K562 (cell line): ENCODE results near the gene VEZF1. TPM values are rescaled to one million over a fixed set of nuclear protein-coding genes. Genes with fewer than 3 reads are reported as not detected.
"Not testable (repeated sequence)": the region's sequence is repeated elsewhere in the genome, so short reads cannot be mapped to it uniquely, and the experiment has no call there.

Experiments used
- ATAC-seq: fragments of 200-7000 bp; cut with Tn5 transposase; 3 replicates; pipeline ENCODE4 v1.9.1; 2020; ENCODE audit warnings: moderate library complexity
- BruUV-seq: library from RNA; stranded (reverse); fragments of 400-500 nt; replicated peaks from 2 replicates; lab custom pipeline; 2021; lab: Mats Ljungman, UMichigan
- CTCF ChIA-PET: fragments of 300-600 bp; formaldehyde crosslinking; extraction: SDS; loops from one replicate; lab custom pipeline; 2021; ENCODE audit warnings: low intra/inter-chr PET ratio; lab: Yijun Ruan, JAX
- POLR2A ChIA-PET: fragments of 300-600, 350-650 bp; sonication (Branson Sonifier 250); formaldehyde crosslinking; extraction: SDS; loops from one replicate; lab custom pipeline; 2021; ENCODE audit warnings: antibody characterized with exemption, inconsistent platforms; lab: Yijun Ruan, JAX
- DNase-seq, 4 experiments: peaks; one replicate each; pipeline versions ENCODE4 v3.0.0 to v3.0.0-alpha.2; 2011 to 2018; ENCODE audit warnings: low spot score in 3 of 4, mixed read lengths in 3 of 4; ENCODE audit errors: extremely low read depth in 1 of 4
- FAIRE-seq: peaks from 2 replicates; lab custom pipeline; 2011; peaks lifted over from hg19 to GRCh38; lab: Jason Lieb, UNC
- H2AFZ ChIP-seq: 2 replicates; pipeline ENCODE4 v1.6.0; 2011; ENCODE audit warnings: low read depth, low read length, control low read depth, inconsistent platforms
- H3K27ac ChIP-seq: fragments of 200-600 bp; 3 replicates; pipeline ENCODE4 v1.8.0; 2011; ENCODE audit warnings: low read depth, mild to moderate bottlenecking, control low read depth, inconsistent platforms, low read length, moderate library complexity, mixed read lengths; ENCODE audit errors: extremely low read depth
- H3K27me3 ChIP-seq, 2 experiments: fragments of 300-600 bp in 1 of 2; 2 replicates in 1 of 2; 3 replicates in 1 of 2; pipeline versions ENCODE4 v1.6.0 to v1.8.0; 2011; ENCODE audit warnings: inconsistent platforms in 2 of 2, low read length in 2 of 2, mild to moderate bottlenecking in 1 of 2, mixed read lengths in 1 of 2, moderate library complexity in 1 of 2; ENCODE audit not compliant: control insufficient read depth in 2 of 2, insufficient read depth in 2 of 2
- H3K36me3 ChIP-seq: fragments of 300-600 bp; 3 replicates; pipeline ENCODE4 v1.8.0; 2011; ENCODE audit warnings: mild to moderate bottlenecking, low read length, inconsistent platforms; ENCODE audit not compliant: control insufficient read depth, insufficient read depth
- H3K4me1 ChIP-seq, 2 experiments: fragments of 200-600 bp in 1 of 2; replicated peaks in 1 of 2; 2 replicates in 1 of 2; 3 replicates in 1 of 2; pipeline versions ENCODE4 v1.5.1 to v1.8.0; 2011; ENCODE audit warnings: inconsistent platforms in 2 of 2, low read length in 2 of 2, mild to moderate bottlenecking in 1 of 2, mixed read lengths in 1 of 2, moderate library complexity in 1 of 2; ENCODE audit not compliant: control insufficient read depth in 2 of 2, insufficient read depth in 2 of 2
- H3K4me2 ChIP-seq: 2 replicates; pipeline ENCODE4 v1.6.1; 2011; ENCODE audit warnings: low read length, control low read depth, inconsistent platforms, mixed read lengths; ENCODE audit not compliant: insufficient read depth
- H3K4me3 ChIP-seq: fragments of 200-600 bp; sonication (generic), shearing (Covaris generic); 2 replicates; pipeline ENCODE4 v1.5.1; 2016; ENCODE audit warnings: control low read depth, inconsistent platforms
- H3K79me2 ChIP-seq: fragments of 200-600 bp; 3 replicates; pipeline ENCODE4 v1.8.0; 2011; ENCODE audit warnings: low read length, inconsistent platforms; ENCODE audit not compliant: control insufficient read depth, insufficient read depth
- H3K9ac ChIP-seq, 2 experiments: 2 replicates each; pipeline versions ENCODE4 v1.6.0 to v1.6.1; 2011; ENCODE audit warnings: low read depth in 2 of 2, low read length in 2 of 2, control low read depth in 1 of 2, inconsistent platforms in 1 of 2, mild to moderate bottlenecking in 1 of 2, mixed read lengths in 1 of 2; ENCODE audit not compliant: insufficient read depth in 1 of 2
- H3K9me1 ChIP-seq: one replicate; pipeline ENCODE4 v1.6.0; 2011; ENCODE audit warnings: inconsistent platforms, mild to moderate bottlenecking, low read length, moderate library complexity; ENCODE audit not compliant: control insufficient read depth, insufficient read depth
- H3K9me3 ChIP-seq: replicated peaks from 2 replicates; pipeline ENCODE4 v1.5.1; 2011; ENCODE audit warnings: low read depth, low read length, inconsistent platforms; ENCODE audit not compliant: control insufficient read depth, insufficient read depth
- H4K20me1 ChIP-seq: replicated peaks from 2 replicates; pipeline ENCODE4 v1.6.1; 2011; ENCODE audit warnings: low read length, inconsistent platforms, mixed read lengths; ENCODE audit not compliant: control insufficient read depth, insufficient read depth
- ARHGAP35 ChIP-seq: fragments of 450-650 bp; IDR thresholded peaks from 2 replicates; pipeline ENCODE4 v1.6.1; 2018; ENCODE audit not compliant: partially characterized antibody
- CBX2 ChIP-seq: fragments of 200-600 bp; sonication (generic); IDR thresholded peaks from one replicate; pipeline ENCODE4 v1.6.1; 2012; ENCODE audit warnings: mild to moderate bottlenecking, low read length, inconsistent platforms; ENCODE audit not compliant: insufficient read depth, poor library complexity, severe bottlenecking
- EGR1 ChIP-seq: fragments of 450-650 bp; conservative IDR thresholded peaks from 2 replicates; pipeline ENCODE4 v1.6.1; 2017; ENCODE audit warnings: mild to moderate bottlenecking
- FUS ChIP-seq: fragments of 200-400 bp; formaldehyde crosslinking; optimal IDR thresholded peaks from 2 replicates; pipeline ENCODE3; 2017; ENCODE audit warnings: low read depth, low read length
- KDM5B ChIP-seq: fragments of 200-600 bp; sonication (generic); IDR thresholded peaks from 2 replicates; pipeline ENCODE4 v1.6.1; 2012; ENCODE audit warnings: low read depth, mild to moderate bottlenecking, moderate library complexity, low read length, control low read depth, inconsistent platforms; ENCODE audit not compliant: insufficient replicate concordance
- POU5F1 ChIP-seq: fragments of 150-350 bp; IDR thresholded peaks from 2 replicates; pipeline ENCODE4 v1.6.1; 2014; ENCODE audit warnings: borderline replicate concordance, low read length, low read depth, mild to moderate bottlenecking; ENCODE audit not compliant: partially characterized antibody
- ZNF311 ChIP-seq: fragments of 250-450 bp; sonication (Bioruptor Pico); IDR thresholded peaks from 2 replicates; pipeline ENCODE4 v1.4.0; 2020; ENCODE audit warnings: mild to moderate bottlenecking, moderate library complexity
- WGBS: fragments of 100-300 bp; shearing (Covaris generic); methylation state at CpG from one replicate; pipeline ENCODE4 v1.1.6; 2016; ENCODE audit warnings: low coverage, mixed read lengths; ENCODE audit not compliant: insufficient coverage; ENCODE audit errors: missing lambda C conversion rate; 5-methylcytosine and 5-hydroxymethylcytosine counted together
- in situ Hi-C: fragments of 300-500 bp; cut with MboI; formaldehyde crosslinking; loops from 4 replicates; pipeline ENCODE4 v1.15.0; 2018; ENCODE audit warnings: inconsistent platforms, mixed read lengths
- intact Hi-C: fragments of 100-400 bp; cut with micrococcal nuclease; formaldehyde crosslinking; loops from 2 replicates; pipeline ENCODE4 v1.14.2; 2022
- polyA plus RNA-seq, 8 experiments: library from polyadenylated mRNA; depleted of rRNA in 4 of 8; stranded (reverse) in 5 of 8; unstranded in 3 of 8; fragments of >200 nt; fragmentation: Nextera tagmentation in 2 of 8; fragmentation: Illumina TruSeq in 1 of 8; extraction: Ambion mirVana in 2 of 8; extraction: Trizol in 1 of 8; gene quantifications; 2 replicates each; pipeline versions ENCODE4 v1.2.1 to v1.2.3, GENCODE V29; 2011 to 2014; ENCODE audit warnings: inconsistent platforms in 1 of 8, missing spikeins in 1 of 8
- total RNA-seq, 7 experiments: library from RNA; depleted of rRNA in 6 of 7; stranded (reverse); fragments of >200 nt in 6 of 7; fragmentation: Illumina TruSeq in 2 of 7; extraction: Trizol in 2 of 7; gene quantifications; 2 replicates each; pipeline versions ENCODE4 v1.2.1 to v1.2.3, GENCODE V29; 2011 to 2021; ENCODE audit warnings: low replicate concordance in 1 of 7
- TF ChIP-seq, protein P1 (sequence below): fragments of 200-400 bp; formaldehyde crosslinking; IDR thresholded peaks from 2 replicates; pipeline ENCODE4 v1.6.1; 2017; ENCODE audit warnings: mild to moderate bottlenecking, low read depth, low read length, moderate library complexity
- TF ChIP-seq, protein P2 (sequence below): fragments of 450-650 bp; IDR thresholded peaks from 2 replicates; pipeline ENCODE4 v1.6.1; 2017; ENCODE audit warnings: antibody characterized with exemption
- TF ChIP-seq, protein P3 (sequence below): sonication (generic); formaldehyde crosslinking; IDR thresholded peaks from 2 replicates; pipeline ENCODE4 v1.5.0; 2020; ENCODE audit warnings: missing genetic modification reagents

Gene VEZF1
- total and polyA plus RNA-seq, 9 of the 15 experiments (the other 6 are each of a cell fraction or from before 2014, with no cell fraction given): 9.5 to 33.4 (median 22.1) TPM

DNA sequence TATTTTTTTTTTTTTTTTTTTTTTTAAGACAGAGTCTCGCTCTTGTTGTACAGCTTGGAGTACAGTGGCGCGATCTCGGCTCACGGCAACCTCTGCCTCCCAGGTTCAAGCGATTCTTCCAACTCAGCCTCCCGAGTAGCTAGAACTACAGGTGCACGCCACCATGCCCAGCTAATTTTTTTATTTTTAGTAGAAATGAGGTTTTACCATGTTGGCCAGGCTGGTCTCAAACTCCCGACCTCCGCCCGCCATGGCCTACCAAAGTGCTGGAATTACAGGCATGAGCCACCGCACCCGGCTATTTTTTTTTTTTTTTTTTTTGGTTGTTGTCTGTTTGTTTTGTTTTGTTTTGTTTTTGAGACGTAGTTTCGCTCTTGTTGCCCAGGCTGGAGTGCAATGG lies 29.7 kb downstream of the VEZF1 start:
- intact Hi-C loops: not testable (repeated sequence)

DNA sequence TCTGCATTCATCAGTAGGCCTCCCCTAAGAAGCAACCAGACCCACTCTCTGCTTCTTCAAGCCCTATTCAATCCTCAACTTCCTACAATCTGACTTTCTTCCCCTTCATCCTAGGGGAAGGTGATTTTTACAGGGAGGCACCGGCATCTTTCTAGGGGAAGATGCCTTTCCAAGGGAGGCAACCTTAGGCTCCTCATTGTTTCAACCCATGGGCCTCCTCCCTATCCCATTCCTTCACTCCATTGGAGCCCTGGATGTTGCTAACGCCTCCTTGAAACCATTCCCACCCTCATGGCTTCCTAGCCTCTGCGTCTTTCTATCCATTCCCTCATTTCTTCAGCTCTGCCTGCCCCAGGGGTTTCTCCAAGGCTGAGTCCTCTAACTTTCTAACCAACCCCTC lies 30.2 kb downstream of the VEZF1 start:
- DNase-seq: no peak
- no TSS peak for BruUV-seq
- Histone ChIP-seq H3K9me1 (no peaks in the 10 kb centered on the region), H3K79me2 (no peaks in the 10 kb centered on the region), H2AFZ (no peak overlapping the region), H3K4me1 (peaks cover 0 to 13% of the 10 kb centered on the region in 2 experiments; a peak in 3 of 5 replicates), H3K27ac (no peak overlapping the region), H3K9me3 (no peaks in the 10 kb centered on the region), H3K27me3 (peaks cover 36 to 62% of the 10 kb centered on the region in 2 experiments), H3K36me3 (no peaks in the 10 kb centered on the region), H3K4me3 (no peak overlapping the region), H4K20me1 (no peaks in the 10 kb centered on the region), H3K9ac (no peak overlapping the region), H3K4me2 (no peak overlapping the region)
- no peak for ATAC-seq
- WGBS: 16% methylated on average over 3 of the region's 3 CpGs
- intact Hi-C loops (no loop called here), in situ Hi-C loops (no loop called here)
- ChIA-PET CTCF (no interaction called here), POLR2A (no interaction called here)
- no peak for FAIRE-seq
- no peak for TF ChIP-seq FUS
- TF ChIP-seq CBX2: no peak
- no peak for TF ChIP-seq KDM5B
- TF ChIP-seq ZNF311 (CRISPR knock-in tag): no peak
- TF ChIP-seq, protein P1, sequence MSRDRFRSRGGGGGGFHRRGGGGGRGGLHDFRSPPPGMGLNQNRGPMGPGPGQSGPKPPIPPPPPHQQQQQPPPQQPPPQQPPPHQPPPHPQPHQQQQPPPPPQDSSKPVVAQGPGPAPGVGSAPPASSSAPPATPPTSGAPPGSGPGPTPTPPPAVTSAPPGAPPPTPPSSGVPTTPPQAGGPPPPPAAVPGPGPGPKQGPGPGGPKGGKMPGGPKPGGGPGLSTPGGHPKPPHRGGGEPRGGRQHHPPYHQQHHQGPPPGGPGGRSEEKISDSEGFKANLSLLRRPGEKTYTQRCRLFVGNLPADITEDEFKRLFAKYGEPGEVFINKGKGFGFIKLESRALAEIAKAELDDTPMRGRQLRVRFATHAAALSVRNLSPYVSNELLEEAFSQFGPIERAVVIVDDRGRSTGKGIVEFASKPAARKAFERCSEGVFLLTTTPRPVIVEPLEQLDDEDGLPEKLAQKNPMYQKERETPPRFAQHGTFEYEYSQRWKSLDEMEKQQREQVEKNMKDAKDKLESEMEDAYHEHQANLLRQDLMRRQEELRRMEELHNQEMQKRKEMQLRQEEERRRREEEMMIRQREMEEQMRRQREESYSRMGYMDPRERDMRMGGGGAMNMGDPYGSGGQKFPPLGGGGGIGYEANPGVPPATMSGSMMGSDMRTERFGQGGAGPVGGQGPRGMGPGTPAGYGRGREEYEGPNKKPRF: no peak
- no peak for TF ChIP-seq ARHGAP35
- TF ChIP-seq, protein P2, sequence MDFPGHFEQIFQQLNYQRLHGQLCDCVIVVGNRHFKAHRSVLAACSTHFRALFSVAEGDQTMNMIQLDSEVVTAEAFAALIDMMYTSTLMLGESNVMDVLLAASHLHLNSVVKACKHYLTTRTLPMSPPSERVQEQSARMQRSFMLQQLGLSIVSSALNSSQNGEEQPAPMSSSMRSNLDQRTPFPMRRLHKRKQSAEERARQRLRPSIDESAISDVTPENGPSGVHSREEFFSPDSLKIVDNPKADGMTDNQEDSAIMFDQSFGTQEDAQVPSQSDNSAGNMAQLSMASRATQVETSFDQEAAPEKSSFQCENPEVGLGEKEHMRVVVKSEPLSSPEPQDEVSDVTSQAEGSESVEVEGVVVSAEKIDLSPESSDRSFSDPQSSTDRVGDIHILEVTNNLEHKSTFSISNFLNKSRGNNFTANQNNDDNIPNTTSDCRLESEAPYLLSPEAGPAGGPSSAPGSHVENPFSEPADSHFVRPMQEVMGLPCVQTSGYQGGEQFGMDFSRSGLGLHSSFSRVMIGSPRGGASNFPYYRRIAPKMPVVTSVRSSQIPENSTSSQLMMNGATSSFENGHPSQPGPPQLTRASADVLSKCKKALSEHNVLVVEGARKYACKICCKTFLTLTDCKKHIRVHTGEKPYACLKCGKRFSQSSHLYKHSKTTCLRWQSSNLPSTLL: no peak
- no peak for TF ChIP-seq POU5F1
- TF ChIP-seq, protein P3, sequence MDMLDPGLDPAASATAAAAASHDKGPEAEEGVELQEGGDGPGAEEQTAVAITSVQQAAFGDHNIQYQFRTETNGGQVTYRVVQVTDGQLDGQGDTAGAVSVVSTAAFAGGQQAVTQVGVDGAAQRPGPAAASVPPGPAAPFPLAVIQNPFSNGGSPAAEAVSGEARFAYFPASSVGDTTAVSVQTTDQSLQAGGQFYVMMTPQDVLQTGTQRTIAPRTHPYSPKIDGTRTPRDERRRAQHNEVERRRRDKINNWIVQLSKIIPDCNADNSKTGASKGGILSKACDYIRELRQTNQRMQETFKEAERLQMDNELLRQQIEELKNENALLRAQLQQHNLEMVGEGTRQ: no peak
- TF ChIP-seq EGR1: no peak

More for the DNA sequence above, 29.7 kb downstream of the VEZF1 start:
- H3K36me3 ChIP-seq, H3K4me3 ChIP-seq, H4K20me1 ChIP-seq, H3K27ac ChIP-seq, H3K9ac ChIP-seq, H3K4me2 ChIP-seq, H2AFZ ChIP-seq, BruUV-seq, H3K9me3 ChIP-seq, CTCF ChIA-PET, in situ Hi-C loops, FAIRE-seq, H3K9me1 ChIP-seq, ATAC-seq, H3K79me2 ChIP-seq, DNase-seq: not testable (repeated sequence)
- Histone ChIP-seq H3K4me1 (peaks cover 0 to 13% of the 10 kb centered on the region in 2 experiments; a peak in 3 of 5 replicates), H3K27me3 (peaks cover 36 to 62% of the 10 kb centered on the region in 2 experiments)
- POLR2A ChIA-PET: interaction anchor here (0.7 kb wide), 1 partner anchor 9 kb away, joined by 3 read pairs; no protein-coding TSS in a partner anchor
- WGBS: 32% methylated on average over 10 of the region's 15 CpGs
